ENCODE measurements around the gene MYO1D.

The MYO1D gene

DNA sequence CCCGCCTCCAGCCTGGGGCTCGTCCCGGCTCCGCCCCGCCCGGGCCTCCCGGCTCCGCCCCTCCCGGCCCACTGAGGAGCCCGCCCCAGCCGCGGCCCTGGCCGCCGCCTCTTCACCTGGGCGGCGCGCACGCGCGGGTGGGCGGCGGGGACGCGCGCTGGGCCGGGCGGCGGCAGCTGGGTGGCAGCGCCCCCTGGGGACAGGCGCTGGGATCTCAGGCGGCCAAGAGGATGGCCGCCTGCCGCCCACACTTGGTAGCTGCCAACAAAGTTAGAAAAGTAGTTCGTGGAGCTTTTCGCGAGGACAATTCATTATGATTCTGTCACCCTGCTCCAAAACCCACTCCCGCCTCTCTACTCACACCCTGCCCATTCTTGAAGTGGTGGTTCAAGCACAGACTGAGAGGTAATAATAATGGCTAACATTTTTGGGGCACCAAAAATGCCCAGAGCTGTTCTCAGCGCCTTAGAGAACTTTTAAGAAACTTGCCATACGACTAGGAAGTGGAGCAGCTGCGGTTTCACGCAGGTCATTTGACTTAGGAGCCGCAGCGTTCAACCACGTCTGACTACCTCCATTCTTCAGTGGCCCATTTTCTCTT lies 340 bp upstream of the MYO1D start:
- peak; percentile 95 for ATAC-seq
- TF ChIP-seq SNAI2 (CRISPR knock-in tag; IDR thresholded peaks at IDR 0.05), result no peak
- no peak for TF ChIP-seq PPARA (CRISPR knock-in tag; IDR thresholded peaks at IDR 0.05; ENCODE audit: borderline replicate concordance)

DNA sequence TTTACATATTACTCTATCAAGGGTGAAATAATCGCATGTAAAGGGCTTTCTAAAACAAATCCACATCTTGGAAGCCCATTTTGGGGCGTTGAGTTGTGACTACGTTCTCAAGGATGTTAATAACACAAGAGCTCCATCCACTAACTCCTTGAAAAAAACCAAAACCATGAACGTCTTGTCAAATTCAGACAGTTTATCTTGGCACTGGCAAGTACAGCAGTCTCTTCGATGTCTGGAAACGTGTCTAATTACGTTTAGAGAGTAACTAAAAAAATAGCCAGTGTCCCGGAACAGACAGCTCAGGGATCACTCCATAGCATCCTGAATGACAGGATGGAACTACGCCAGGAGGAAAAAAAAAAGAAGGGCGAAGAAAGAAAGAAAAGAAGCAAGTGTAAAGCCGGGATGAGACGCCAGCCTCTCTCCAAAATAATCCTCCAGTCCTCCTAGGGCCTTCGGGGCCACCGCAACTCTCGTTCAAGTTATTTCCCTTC lies 954 bp downstream of the MYO1D start:
- no peak for TF ChIP-seq OSR1 (CRISPR knock-in tag; IDR thresholded peaks at IDR 0.05)
- no peak for TF ChIP-seq ZNF70 (CRISPR knock-in tag; IDR thresholded peaks at IDR 0.05)
- TF ChIP-seq ESRRG (CRISPR knock-in tag; IDR thresholded peaks at IDR 0.05), result no peak
- no peak for TF ChIP-seq RARB (CRISPR knock-in tag; IDR thresholded peaks at IDR 0.05)
- TF ChIP-seq CSDC2 (CRISPR knock-in tag; IDR thresholded peaks at IDR 0.05), result no peak
- TF ChIP-seq PPARA (CRISPR knock-in tag; IDR thresholded peaks at IDR 0.05; ENCODE audit: borderline replicate concordance), result no peak
- no peak for TF ChIP-seq ZNF8 (CRISPR knock-in tag; IDR thresholded peaks at IDR 0.05)
- no peak for TF ChIP-seq ZNF565 (CRISPR knock-in tag; conservative IDR thresholded peaks at IDR 0.05; ENCODE audit: low read depth)
- TF ChIP-seq, protein P1, sequence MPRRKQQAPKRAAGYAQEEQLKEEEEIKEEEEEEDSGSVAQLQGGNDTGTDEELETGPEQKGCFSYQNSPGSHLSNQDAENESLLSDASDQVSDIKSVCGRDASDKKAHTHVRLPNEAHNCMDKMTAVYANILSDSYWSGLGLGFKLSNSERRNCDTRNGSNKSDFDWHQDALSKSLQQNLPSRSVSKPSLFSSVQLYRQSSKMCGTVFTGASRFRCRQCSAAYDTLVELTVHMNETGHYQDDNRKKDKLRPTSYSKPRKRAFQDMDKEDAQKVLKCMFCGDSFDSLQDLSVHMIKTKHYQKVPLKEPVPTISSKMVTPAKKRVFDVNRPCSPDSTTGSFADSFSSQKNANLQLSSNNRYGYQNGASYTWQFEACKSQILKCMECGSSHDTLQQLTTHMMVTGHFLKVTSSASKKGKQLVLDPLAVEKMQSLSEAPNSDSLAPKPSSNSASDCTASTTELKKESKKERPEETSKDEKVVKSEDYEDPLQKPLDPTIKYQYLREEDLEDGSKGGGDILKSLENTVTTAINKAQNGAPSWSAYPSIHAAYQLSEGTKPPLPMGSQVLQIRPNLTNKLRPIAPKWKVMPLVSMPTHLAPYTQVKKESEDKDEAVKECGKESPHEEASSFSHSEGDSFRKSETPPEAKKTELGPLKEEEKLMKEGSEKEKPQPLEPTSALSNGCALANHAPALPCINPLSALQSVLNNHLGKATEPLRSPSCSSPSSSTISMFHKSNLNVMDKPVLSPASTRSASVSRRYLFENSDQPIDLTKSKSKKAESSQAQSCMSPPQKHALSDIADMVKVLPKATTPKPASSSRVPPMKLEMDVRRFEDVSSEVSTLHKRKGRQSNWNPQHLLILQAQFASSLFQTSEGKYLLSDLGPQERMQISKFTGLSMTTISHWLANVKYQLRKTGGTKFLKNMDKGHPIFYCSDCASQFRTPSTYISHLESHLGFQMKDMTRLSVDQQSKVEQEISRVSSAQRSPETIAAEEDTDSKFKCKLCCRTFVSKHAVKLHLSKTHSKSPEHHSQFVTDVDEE (CRISPR knock-in tag; IDR thresholded peaks at IDR 0.05), result no peak
- no peak for TF ChIP-seq ARNTL (CRISPR knock-in tag; IDR thresholded peaks at IDR 0.05; ENCODE audit: borderline replicate concordance, low read depth)
- TF ChIP-seq, protein P2, sequence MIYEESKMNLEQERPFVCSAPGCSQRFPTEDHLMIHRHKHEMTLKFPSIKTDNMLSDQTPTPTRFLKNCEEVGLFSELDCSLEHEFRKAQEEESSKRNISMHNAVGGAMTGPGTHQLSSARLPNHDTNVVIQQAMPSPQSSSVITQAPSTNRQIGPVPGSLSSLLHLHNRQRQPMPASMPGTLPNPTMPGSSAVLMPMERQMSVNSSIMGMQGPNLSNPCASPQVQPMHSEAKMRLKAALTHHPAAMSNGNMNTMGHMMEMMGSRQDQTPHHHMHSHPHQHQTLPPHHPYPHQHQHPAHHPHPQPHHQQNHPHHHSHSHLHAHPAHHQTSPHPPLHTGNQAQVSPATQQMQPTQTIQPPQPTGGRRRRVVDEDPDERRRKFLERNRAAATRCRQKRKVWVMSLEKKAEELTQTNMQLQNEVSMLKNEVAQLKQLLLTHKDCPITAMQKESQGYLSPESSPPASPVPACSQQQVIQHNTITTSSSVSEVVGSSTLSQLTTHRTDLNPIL (CRISPR knock-in tag; IDR thresholded peaks at IDR 0.05; ENCODE audit: low read depth), result no peak
- TF ChIP-seq ZFP3 (CRISPR knock-in tag; IDR thresholded peaks at IDR 0.05), result no peak
- no peak for TF ChIP-seq TOX (CRISPR knock-in tag; IDR thresholded peaks at IDR 0.05; ENCODE audit: borderline replicate concordance)
- TF ChIP-seq GLIS3 (CRISPR knock-in tag; IDR thresholded peaks at IDR 0.05), result no peak
- no peak for TF ChIP-seq TCF4 (CRISPR knock-in tag; IDR thresholded peaks at IDR 0.05; ENCODE audit: borderline replicate concordance)
- no peak for TF ChIP-seq ISL1 (CRISPR knock-in tag; IDR thresholded peaks at IDR 0.05)
- TF ChIP-seq CSRNP3 (CRISPR knock-in tag; IDR thresholded peaks at IDR 0.05), result no peak
- no peak for TF ChIP-seq SNAI2 (CRISPR knock-in tag; IDR thresholded peaks at IDR 0.05)
- no peak for TF ChIP-seq ZFP30 (CRISPR knock-in tag; IDR thresholded peaks at IDR 0.05)
- TF ChIP-seq POU6F1 (CRISPR knock-in tag; IDR thresholded peaks at IDR 0.05; ENCODE audit: borderline replicate concordance, low read depth), result no peak
- ATAC-seq, result peak; percentile 12; the same call in 2 of the 3 replicates

DNA sequence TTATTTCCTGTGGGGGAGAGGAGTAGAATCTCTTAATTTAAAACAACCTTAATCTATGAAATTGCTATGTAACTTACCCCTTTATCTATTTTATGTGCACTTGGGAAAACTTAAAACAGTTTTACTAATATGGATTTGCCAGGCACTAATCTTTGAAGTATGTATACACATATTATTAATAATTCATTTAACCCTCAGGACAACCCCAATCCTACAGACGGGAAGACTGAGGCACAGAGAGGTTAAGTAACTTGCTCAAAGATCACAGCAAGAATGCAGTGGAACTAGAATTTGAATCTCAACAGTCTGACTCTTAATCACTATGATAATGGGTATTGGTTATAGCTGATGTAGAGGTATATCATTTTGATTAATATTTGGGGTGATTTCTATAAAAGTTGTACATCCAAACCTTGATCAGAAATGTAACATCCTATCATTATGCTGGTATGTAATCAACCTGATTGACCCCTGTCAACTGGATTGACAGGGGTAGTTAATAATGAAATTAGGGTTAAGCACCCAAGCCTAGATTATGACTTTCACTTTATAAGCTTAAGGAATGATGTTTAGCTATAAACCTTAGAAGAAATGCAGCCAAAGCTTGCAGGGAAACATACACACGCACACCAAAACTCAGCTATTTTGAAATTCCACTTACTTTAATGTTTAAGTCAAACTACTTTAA lies 1.6 kb downstream of the MYO1D start:
- TF ChIP-seq ESRRG (CRISPR knock-in tag; IDR thresholded peaks at IDR 0.05) (no peak), SNAI2 (CRISPR knock-in tag; IDR thresholded peaks at IDR 0.05) (no peak), ZNF70 (CRISPR knock-in tag; IDR thresholded peaks at IDR 0.05) (no peak), POU6F1 (CRISPR knock-in tag; IDR thresholded peaks at IDR 0.05; ENCODE audit: borderline replicate concordance, low read depth) (no peak), TCF4 (CRISPR knock-in tag; IDR thresholded peaks at IDR 0.05; ENCODE audit: borderline replicate concordance) (no peak), ZFP30 (CRISPR knock-in tag; IDR thresholded peaks at IDR 0.05) (no peak), TOX (CRISPR knock-in tag; IDR thresholded peaks at IDR 0.05; ENCODE audit: borderline replicate concordance) (no peak), ZFP3 (CRISPR knock-in tag; IDR thresholded peaks at IDR 0.05) (no peak), ZC3H10 (CRISPR knock-in tag; IDR thresholded peaks at IDR 0.05) (no peak)
- TF ChIP-seq, protein P1 (CRISPR knock-in tag; IDR thresholded peaks at IDR 0.05), result no peak

More for the DNA sequence above, 1.6 kb downstream of the MYO1D start:
- ATAC-seq, result no peak
